NCI-H2227 (cell line): ENCODE results near the gene MB21D2.
"Not testable (repeated sequence)": the region's sequence is repeated elsewhere in the genome, so short reads cannot be mapped to it uniquely, and the experiment has no call there.

Experiments used
- DNase-seq: peaks from one replicate; lab custom pipeline; 2025; ENCODE audit not compliant: unreplicated experiment; lab: John Stamatoyannopoulos, UW

Gene MB21D2

GRCh38 chr3:192917404-192918274 is at the start of gene MB21D2:
Gene MB21D2, minus strand, starts transcription at chr3:192917856. Its CDS starts 16 bp downstream, at chr3:192917840.
- DNase-seq = peak; percentile 91

- DNase-seq = not testable (repeated sequence)
These were observed 47.5 kb upstream of the MB21D2 start for GRCh38 chr3:192964959-192965719.

- no peak for DNase-seq
These were observed 42.1 kb upstream of the MB21D2 start for GRCh38 chr3:192959773-192960172.

GRCh38 chr3:192958219-192958872 is 40.7 kb upstream of the MB21D2 start:
- no peak for DNase-seq

GRCh38 chr3:192957441-192958021 is 39.9 kb upstream of the MB21D2 start:
- DNase-seq = no peak

- no peak for DNase-seq
These were observed 36.3 kb upstream of the MB21D2 start for GRCh38 chr3:192953926-192954325.

GRCh38 chr3:192947421-192947820 is 29.8 kb upstream of the MB21D2 start:
- DNase-seq = no peak

GRCh38 chr3:192943393-192943792 is 25.7 kb upstream of the MB21D2 start:
- DNase-seq = no peak

- DNase-seq = no peak
These were observed 25.0 kb upstream of the MB21D2 start for GRCh38 chr3:192942625-192943024.

GRCh38 chr3:192940129-192940528 is 22.5 kb upstream of the MB21D2 start:
- no peak for DNase-seq

GRCh38 chr3:192935441-192935840 is 17.8 kb upstream of the MB21D2 start:
- DNase-seq = no peak

GRCh38 chr3:192933779-192934460 is 16.3 kb upstream of the MB21D2 start:
- DNase-seq = no peak

GRCh38 chr3:192933259-192933658 is 15.6 kb upstream of the MB21D2 start:
- no peak for DNase-seq

- no peak for DNase-seq
These were observed 14.2 kb upstream of the MB21D2 start for GRCh38 chr3:192931825-192932224.

GRCh38 chr3:192930577-192930976 is 12.9 kb upstream of the MB21D2 start:
- DNase-seq = no peak

- DNase-seq = no peak
These were observed 12.3 kb upstream of the MB21D2 start for GRCh38 chr3:192929755-192930547.

- DNase-seq = no peak
These were observed 11.5 kb upstream of the MB21D2 start for GRCh38 chr3:192929146-192929545.

- DNase-seq = no peak
These were observed 11.1 kb upstream of the MB21D2 start for GRCh38 chr3:192928720-192929119.

GRCh38 chr3:192928016-192928415 is 10.4 kb upstream of the MB21D2 start:
- no peak for DNase-seq

GRCh38 chr3:192927016-192927415 is 9.4 kb upstream of the MB21D2 start:
- no peak for DNase-seq
